Measurements from ENCODE around the gene CTPS1. TPM values are rescaled to one million over a fixed set of nuclear protein-coding genes. Genes with fewer than 3 reads are reported as not detected.
A peak's percentile ranks its signal among the peaks of the same experiment; 100 is the strongest.

CTPS1 gene
- total and polyA plus RNA-seq, 3 experiments from 2014 or later = 15.5 to 156 (median 151) TPM

GRCh38 chr1:41046347-41046775, 66.9 kb downstream of the CTPS1 start:
- Histone ChIP-seq H3K9me3 (ENCODE audit: low read length) (no peaks in the 10 kb centered on the region), H3K27me3 (ENCODE audit: insufficient read depth, low read length, poor library complexity, severe bottlenecking) (no peaks in the 10 kb centered on the region), H3K4me1 (ENCODE audit: insufficient read depth, low read length) (no peaks in the 10 kb centered on the region), H3K36me3 (ENCODE audit: insufficient read depth, low read length) (peaks cover 9% of the 10 kb centered on the region), H3K4me3 (ENCODE audit: low read length) (no peak overlapping the region), H3K27ac (ENCODE audit: low read depth, low read length) (no peak overlapping the region)
- Mint-ChIP-seq H3K27ac (no peak overlapping the region), H3K9me3 (no peaks in the 10 kb centered on the region), H3K4me1 (peaks cover 6 to 9% (median 7%) of the 10 kb centered on the region in 3 donors), H3K36me3 (peaks cover 16 to 72% (median 32%) of the 10 kb centered on the region in 3 donors), H3K27me3 (peaks cover 0 to 2% of the 10 kb centered on the region in 2 donors), H3K4me3 (no peak overlapping the region)
- CTCF ChIA-PET = no interaction called here
- POLR2A ChIA-PET = no interaction called here
- DNase-seq = no peak

- peaks cover 9% of the 10 kb centered on the region for H3K36me3 ChIP-seq (ENCODE audit: insufficient read depth, low read length)
- H3K36me3 Mint-ChIP-seq = peaks cover 13 to 75% (median 33%) of the 10 kb centered on the region in 3 donors
- H3K4me3 ChIP-seq (ENCODE audit: low read length) = no peak overlapping the region
- peaks cover 0 to 2% of the 10 kb centered on the region in 2 donors for H3K27me3 Mint-ChIP-seq
- no peak for DNase-seq
- H3K4me1 Mint-ChIP-seq = peaks cover 6 to 9% (median 7%) of the 10 kb centered on the region in 3 donors
- ChIA-PET CTCF (no interaction called here), POLR2A (no interaction called here)
- H3K27ac Mint-ChIP-seq = no peak overlapping the region
- no peaks in the 10 kb centered on the region for H3K9me3 ChIP-seq (ENCODE audit: low read length)
- H3K4me3 Mint-ChIP-seq = no peak overlapping the region
- no peaks in the 10 kb centered on the region for H3K4me1 ChIP-seq (ENCODE audit: insufficient read depth, low read length)
- no peaks in the 10 kb centered on the region for H3K27me3 ChIP-seq (ENCODE audit: insufficient read depth, low read length, poor library complexity, severe bottlenecking)
- H3K27ac ChIP-seq (ENCODE audit: low read depth, low read length) = no peak overlapping the region
- H3K9me3 Mint-ChIP-seq = no peaks in the 10 kb centered on the region
Observed at GRCh38 chr1:41048540-41048939, 69.0 kb downstream of the CTPS1 start.

- Histone ChIP-seq H3K27me3 (ENCODE audit: insufficient read depth, low read length, poor library complexity, severe bottlenecking) (no peaks in the 10 kb centered on the region), H3K36me3 (ENCODE audit: insufficient read depth, low read length) (peaks cover 9% of the 10 kb centered on the region), H3K9me3 (ENCODE audit: low read length) (no peaks in the 10 kb centered on the region), H3K4me3 (ENCODE audit: low read length) (no peak overlapping the region), H3K27ac (ENCODE audit: low read depth, low read length) (no peak overlapping the region), H3K4me1 (ENCODE audit: insufficient read depth, low read length) (no peaks in the 10 kb centered on the region)
- peak overlapping the region in 1 of 8 donors; percentile 14 for H3K27ac Mint-ChIP-seq
- H3K36me3 Mint-ChIP-seq = peaks cover 13 to 69% (median 25%) of the 10 kb centered on the region in 3 donors
- H3K27me3 Mint-ChIP-seq = peaks cover 0 to under 1% of the 10 kb centered on the region in 2 donors
- H3K9me3 Mint-ChIP-seq = no peaks in the 10 kb centered on the region
- no peak overlapping the region for H3K4me3 Mint-ChIP-seq
- DNase-seq = no peak
- CTCF ChIA-PET = no interaction called here
- POLR2A ChIA-PET = no interaction called here
- no peaks in the 10 kb centered on the region for H3K4me1 Mint-ChIP-seq
Observed at GRCh38 chr1:41051022-41051421, 71.5 kb downstream of the CTPS1 start.

- DNase-seq = no peak
- CTCF ChIA-PET = no interaction called here
- Mint-ChIP-seq H3K27me3 (no peaks in the 10 kb centered on the region), H3K36me3 (peaks cover 5 to 60% (median 23%) of the 10 kb centered on the region in 3 donors), H3K9me3 (no peaks in the 10 kb centered on the region), H3K4me1 (no peaks in the 10 kb centered on the region), H3K27ac (peak overlapping the region in 1 of 8 donors; percentile 71), H3K4me3 (no peak overlapping the region)
- POLR2A ChIA-PET = no interaction called here
- Histone ChIP-seq H3K27me3 (ENCODE audit: insufficient read depth, low read length, poor library complexity, severe bottlenecking) (no peaks in the 10 kb centered on the region), H3K4me1 (ENCODE audit: insufficient read depth, low read length) (no peaks in the 10 kb centered on the region), H3K36me3 (ENCODE audit: insufficient read depth, low read length) (peaks cover 9% of the 10 kb centered on the region), H3K9me3 (ENCODE audit: low read length) (no peaks in the 10 kb centered on the region), H3K4me3 (ENCODE audit: low read length) (no peak overlapping the region), H3K27ac (ENCODE audit: low read depth, low read length) (no peak overlapping the region)
Observed at GRCh38 chr1:41053316-41053715, 73.8 kb downstream of the CTPS1 start.

- no peaks in the 10 kb centered on the region for H3K36me3 ChIP-seq (ENCODE audit: insufficient read depth, low read length)
- no peaks in the 10 kb centered on the region for H3K4me1 ChIP-seq (ENCODE audit: insufficient read depth, low read length)
- no peak for DNase-seq
- CTCF ChIA-PET = no interaction called here
- POLR2A ChIA-PET = no interaction called here
- Mint-ChIP-seq H3K27ac (no peak overlapping the region), H3K9me3 (peaks cover 0 to 2% (median 0%) of the 10 kb centered on the region in 5 donors), H3K4me3 (no peak overlapping the region), H3K27me3 (no peaks in the 10 kb centered on the region), H3K36me3 (peaks cover 14 to 62% (median 32%) of the 10 kb centered on the region in 3 donors), H3K4me1 (peaks cover 0 to 1% (median 0%) of the 10 kb centered on the region in 3 donors)
- no peak overlapping the region for H3K27ac ChIP-seq (ENCODE audit: low read depth, low read length)
- no peaks in the 10 kb centered on the region for H3K27me3 ChIP-seq (ENCODE audit: insufficient read depth, low read length, poor library complexity, severe bottlenecking)
- no peak overlapping the region for H3K4me3 ChIP-seq (ENCODE audit: low read length)
- no peaks in the 10 kb centered on the region for H3K9me3 ChIP-seq (ENCODE audit: low read length)
Observed at GRCh38 chr1:41056907-41057306, 77.4 kb downstream of the CTPS1 start.

Other genes starting within 250 kb of the CTPS1 start
- under 1 TPM; 0.09 to 0.16 TPM for gene KCNQ4, start 195.9 kb upstream of the CTPS1 start, total RNA-seq
- gene KCNQ4, start 195.9 kb upstream of the CTPS1 start, polyA plus RNA-seq = not detected
- 1 to 10 TPM; 1.3 to 1.7 TPM for gene CITED4, start 117.3 kb upstream of the CTPS1 start, total RNA-seq
- 16.4 TPM for gene CITED4, start 117.3 kb upstream of the CTPS1 start, polyA plus RNA-seq
- under 1 TPM in 1 of 2 experiments, not detected in 1; 0.09 TPM for gene SLFNL1, start 42.0 kb downstream of the CTPS1 start, total RNA-seq
- 0.44 TPM for gene SLFNL1, start 42.0 kb downstream of the CTPS1 start, polyA plus RNA-seq